AG09319 (cell line): ENCODE results near the gene TXNDC15.
"Not testable (repeated sequence)": the region's sequence is repeated elsewhere in the genome, so short reads cannot be mapped to it uniquely, and the experiment has no call there.

ENCODE experiments used
- DNase-seq: peaks from one replicate; pipeline ENCODE4 v3.0.0-alpha.2; 2010; ENCODE audit warnings: low read depth; ENCODE audit errors: extremely low read depth
- CTCF ChIP-seq: IDR thresholded peaks from 2 replicates; pipeline ENCODE4 v1.5.1; 2011; ENCODE audit warnings: low read depth, mild to moderate bottlenecking, inconsistent platforms, low read length, moderate library complexity

The TXNDC15 gene

GRCh38 chr5:134904610-134905245 lies 30.6 kb downstream of the TXNDC15 start, which contains the start of gene PCBD2:
PCBD2 (plus strand) TSS chr5:134905131; CDS start chr5:134905140, 9 bp downstream.
- DNase-seq: peak; percentile 69
- TF ChIP-seq CTCF: peak; percentile 77

- TF ChIP-seq CTCF: peak; percentile 67
- peak; percentile 28 for DNase-seq
These were observed 31.2 kb downstream of the TXNDC15 start for GRCh38 chr5:134905246-134905996.

- DNase-seq: no peak
- no peak for TF ChIP-seq CTCF
These were observed 32.6 kb downstream of the TXNDC15 start for GRCh38 chr5:134906811-134907210.

- DNase-seq: not testable (repeated sequence)
These were observed 36.6 kb downstream of the TXNDC15 start for GRCh38 chr5:134910752-134911151.

- no peak for TF ChIP-seq CTCF
- DNase-seq: no peak
These were observed 37.4 kb downstream of the TXNDC15 start for GRCh38 chr5:134911285-134912206.

- no peak for DNase-seq
- no peak for TF ChIP-seq CTCF
These were observed 39.1 kb downstream of the TXNDC15 start for GRCh38 chr5:134913254-134913653.

- no peak for TF ChIP-seq CTCF
- no peak for DNase-seq
These were observed 39.6 kb downstream of the TXNDC15 start for GRCh38 chr5:134913795-134914194.
